GM18909 (cell line): Measurements from ENCODE around the gene HAUS6.
A peak's percentile ranks its signal among the peaks of the same experiment; 100 is the strongest.
"Not testable (repeated sequence)": the region's sequence is repeated elsewhere in the genome, so short reads cannot be mapped to it uniquely, and the experiment has no call there.

Experiments used
- ATAC-seq: cut with Tn5 transposase; IDR thresholded peaks from one replicate; pipeline ENCODE4 v1.9.1; 2021; ENCODE audit warnings: mild to moderate bottlenecking; ENCODE audit not compliant: unreplicated experiment, poor library complexity

The HAUS6 gene

GRCh38 chr9:19117039-19117716 is 14.5 kb upstream of the HAUS6 start:
- ATAC-seq, result no peak

DNA sequence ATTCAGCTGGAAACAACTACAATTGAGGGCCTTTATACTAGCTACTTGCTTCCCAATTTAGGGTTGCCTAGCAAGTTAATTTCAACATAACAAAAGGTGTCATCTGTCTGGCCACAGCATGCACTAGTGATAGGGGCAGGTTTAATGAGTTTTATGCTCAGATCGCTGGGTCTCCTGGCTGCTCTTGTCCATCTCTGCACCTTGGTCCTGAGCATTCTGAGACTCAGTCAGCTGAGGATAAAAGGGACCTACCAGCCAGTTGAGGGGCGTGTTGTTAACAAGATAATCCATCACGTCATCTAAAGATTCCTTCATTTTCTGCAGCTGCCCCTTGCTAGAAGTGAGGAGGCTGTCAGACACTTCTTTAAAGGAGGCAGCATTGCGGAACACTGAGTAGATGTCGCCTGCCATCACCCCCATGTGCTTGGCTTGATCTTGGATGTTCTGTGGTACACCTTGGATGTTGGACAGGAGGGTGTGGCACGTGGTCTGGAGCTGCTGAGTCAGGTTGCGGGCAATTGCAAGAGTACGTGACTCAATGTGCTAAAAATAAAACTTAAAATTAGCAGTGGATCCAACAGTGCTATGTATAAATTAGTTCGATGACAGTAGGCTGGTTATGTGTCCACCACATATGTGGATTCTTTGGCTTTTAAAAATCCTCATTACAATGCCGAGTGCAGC is 13.5 kb upstream of the HAUS6 start:
- no peak for ATAC-seq

DNA sequence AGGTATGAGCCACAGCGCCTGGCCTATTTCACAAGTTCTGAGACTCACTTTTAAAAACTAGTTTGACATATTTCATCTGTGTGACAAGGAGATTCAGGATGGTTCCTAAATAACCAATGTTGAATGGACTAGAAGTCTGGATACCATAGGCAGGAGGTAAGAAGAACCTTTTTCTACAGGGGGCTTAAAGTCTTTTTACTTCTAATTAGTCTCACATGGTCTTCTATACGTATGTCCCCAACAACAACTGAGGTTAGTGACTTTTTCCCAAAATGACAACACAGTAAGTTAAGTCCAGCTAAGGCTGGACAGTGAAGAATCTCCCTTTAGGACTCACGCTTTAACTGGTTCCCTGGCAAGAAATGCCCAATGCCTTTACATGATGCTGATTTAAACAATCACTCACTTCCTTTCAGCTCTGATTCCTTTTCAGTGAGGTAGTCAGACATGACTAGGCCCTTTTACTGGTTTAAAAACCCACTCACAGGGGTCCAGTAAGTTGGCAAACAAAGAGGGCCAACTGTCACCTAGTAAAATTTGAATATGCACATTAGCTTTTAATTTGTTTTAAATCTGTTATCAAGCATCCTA is 12.1 kb upstream of the HAUS6 start:
- ATAC-seq, result no peak

DNA sequence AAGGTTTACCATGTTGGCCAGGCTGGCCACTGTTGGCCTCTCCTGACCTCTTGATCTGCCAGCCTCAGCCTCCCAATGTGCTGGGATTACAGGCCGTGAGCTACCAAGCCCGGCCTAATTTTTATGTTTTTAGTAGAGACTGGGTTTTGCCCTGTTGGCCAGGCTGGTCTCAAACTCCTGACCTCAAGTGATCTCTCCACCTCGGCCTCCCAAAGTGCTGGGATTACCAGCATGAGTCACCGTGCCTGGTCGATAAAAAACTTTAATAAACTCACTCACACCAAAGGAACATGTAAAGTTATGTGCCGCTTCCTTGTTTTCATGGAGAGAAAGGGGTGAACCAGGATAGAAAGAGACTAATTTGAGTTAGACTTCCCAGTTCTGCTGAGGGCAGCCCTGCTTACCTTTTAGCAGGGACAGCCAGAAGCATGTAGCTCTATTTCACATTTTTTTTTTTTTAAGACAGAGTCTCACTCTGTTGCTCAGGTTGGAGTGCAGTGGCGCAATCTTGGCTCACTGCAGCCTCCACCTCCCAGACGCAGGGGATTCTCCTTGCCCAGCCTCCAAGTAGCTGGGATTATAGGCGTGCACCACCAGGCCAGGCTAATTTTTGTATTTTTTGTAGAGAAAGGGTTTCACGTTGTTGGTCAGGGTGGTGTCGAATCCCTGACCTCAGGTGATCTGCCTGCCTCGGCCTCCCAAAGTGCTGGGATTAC is 11.4 kb upstream of the HAUS6 start:
- no peak for ATAC-seq

GRCh38 chr9:19113064-19113611 is 10.4 kb upstream of the HAUS6 start:
- ATAC-seq, result not testable (repeated sequence)

DNA sequence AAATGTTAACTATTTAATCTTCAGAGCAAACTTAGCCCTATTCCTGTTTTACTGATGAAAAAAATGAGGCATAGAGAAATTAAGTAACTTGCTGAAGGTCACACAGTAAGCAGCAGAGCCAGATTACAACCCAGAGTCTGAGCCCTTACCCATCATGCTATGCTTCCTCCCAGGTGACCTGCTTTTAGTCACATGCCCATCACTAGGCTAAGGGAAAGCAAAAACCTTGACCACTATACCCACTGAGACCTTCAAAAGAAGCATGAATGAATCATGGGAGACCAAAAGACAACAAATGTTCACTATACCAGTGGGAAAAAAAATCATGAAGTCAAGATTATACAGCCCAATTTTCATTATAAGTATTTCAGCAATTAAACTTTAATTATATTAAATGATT is 5.3 kb upstream of the HAUS6 start:
- no peak for ATAC-seq

GRCh38 chr9:19104515-19105282 is 2.0 kb upstream of the HAUS6 start:
- no peak for ATAC-seq

DNA sequence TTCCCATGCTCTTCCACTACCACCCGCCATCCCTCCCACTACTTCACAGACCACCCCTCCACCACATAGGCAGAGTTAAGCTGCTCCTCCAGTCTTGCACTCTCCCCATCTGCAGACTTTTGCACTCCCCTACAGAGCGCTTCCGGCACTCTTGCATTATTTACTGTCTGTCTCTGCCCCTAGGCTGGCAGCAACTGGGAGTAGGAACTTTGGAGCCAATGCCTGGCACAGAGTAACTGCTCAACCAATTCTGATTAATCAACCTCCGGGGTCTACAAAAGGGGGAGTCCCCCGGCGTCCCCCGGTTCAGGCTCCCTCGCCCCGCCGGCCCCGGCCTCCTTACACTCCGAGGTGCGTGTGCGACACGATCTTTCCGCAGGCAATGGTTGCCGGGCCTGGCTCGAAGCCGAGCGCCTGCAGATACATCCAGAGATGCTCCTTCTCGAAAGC is 498 bp downstream of the HAUS6 start:
- peak; percentile 34 for ATAC-seq

- no peak for ATAC-seq
Observed at GRCh38 chr9:19101203-19101602, 1.5 kb downstream of the HAUS6 start.

DNA sequence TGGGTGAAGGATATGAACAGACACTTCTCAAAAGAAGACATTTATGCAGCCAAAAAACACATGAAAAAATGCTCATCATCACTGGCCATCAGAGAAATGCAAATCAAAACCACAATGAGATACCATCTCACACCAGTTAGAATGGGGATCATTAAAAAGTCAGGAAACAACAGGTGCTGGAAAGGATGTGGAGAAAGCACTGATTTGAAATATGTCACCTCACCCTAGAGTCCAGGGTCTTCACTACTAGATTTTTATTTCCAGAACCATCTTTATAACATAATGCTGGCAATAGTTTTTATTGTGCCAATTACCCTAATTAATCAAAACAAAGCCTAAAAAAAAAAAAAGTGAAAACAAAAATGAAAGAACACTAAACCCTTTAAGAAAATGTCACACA is 5.3 kb downstream of the HAUS6 start:
- ATAC-seq, result not testable (repeated sequence)

- no peak for ATAC-seq
Observed at GRCh38 chr9:19087106-19088000, 15.4 kb downstream of the HAUS6 start.

DNA sequence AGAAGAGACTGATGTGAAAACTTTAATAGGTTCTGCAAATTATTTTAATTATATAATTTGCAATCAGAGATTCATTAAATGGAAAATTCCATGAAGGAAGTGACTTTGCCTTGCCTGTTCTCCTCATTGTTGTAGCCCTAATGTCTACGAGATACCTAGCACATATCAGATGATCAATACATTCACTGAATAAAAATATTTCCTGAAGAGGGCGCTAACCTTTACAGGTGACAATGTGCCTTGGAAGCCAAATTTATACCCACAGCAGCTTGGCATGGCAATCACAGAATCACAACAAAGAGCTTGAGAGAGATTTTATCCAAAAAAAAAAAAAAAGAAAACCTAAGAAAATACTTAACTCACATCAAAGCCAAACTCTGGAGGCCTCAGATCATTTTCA is 17.4 kb downstream of the HAUS6 start:
- ATAC-seq, result no peak

DNA sequence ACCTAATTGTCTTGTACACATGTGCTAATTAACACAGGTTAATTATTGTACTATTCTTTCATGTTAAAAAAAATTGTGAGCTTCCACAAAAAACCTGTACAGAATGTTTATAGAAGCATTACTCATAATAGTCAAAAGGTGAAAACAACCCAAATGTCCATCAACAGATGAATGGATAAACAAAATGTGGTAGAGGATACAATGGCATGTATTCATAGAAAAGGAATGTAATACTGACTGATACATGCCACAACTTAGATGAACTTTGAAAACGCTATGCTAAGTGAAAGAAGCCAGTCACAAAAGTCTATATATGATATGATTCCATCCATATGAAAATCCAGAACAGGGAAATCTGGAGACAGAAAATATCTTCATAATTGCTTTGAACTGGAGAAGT is 27.9 kb downstream of the HAUS6 start:
- no peak for ATAC-seq

DNA sequence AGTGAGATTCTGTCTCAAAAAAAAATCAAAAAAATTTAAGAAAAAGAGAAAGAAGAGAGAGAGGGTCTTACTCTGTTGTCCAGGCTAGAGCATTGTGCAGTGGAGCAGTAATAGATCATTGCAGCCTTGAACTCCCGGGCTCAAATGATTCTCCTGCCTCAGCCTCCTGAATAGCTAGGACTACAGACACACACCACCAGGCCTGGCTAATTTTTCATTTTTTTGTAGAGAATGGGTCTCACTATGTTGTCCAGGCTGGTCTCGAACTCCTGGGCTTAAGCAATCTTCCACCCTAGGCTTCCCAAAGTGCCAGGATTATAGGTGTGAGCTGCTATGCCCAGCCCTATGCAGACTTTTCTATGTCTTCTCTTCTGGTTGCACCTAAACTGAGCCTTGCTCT is 28.5 kb downstream of the HAUS6 start:
- ATAC-seq, result no peak

DNA sequence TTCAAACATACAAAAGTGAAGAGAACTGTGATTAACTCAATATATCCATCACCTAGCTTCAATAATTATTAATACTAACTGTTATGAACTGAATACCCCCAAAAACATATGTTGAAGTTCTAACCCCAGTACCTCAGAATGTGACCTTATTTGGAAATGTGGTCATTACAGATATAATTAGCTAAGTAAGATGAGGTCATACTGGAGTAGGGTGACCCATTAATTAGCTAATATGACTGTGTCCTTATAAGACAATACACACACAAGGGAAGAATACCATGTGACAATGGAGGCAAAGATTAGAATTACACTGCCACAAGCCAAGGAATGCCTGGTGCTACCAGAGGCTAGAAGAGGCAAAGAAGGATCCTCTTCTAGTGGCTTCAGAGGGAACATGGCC is 45.7 kb downstream of the HAUS6 start:
- ATAC-seq, result no peak

GRCh38 chr9:19050637-19051591 is 51.8 kb downstream of the HAUS6 start:
- ATAC-seq, result no peak

DNA sequence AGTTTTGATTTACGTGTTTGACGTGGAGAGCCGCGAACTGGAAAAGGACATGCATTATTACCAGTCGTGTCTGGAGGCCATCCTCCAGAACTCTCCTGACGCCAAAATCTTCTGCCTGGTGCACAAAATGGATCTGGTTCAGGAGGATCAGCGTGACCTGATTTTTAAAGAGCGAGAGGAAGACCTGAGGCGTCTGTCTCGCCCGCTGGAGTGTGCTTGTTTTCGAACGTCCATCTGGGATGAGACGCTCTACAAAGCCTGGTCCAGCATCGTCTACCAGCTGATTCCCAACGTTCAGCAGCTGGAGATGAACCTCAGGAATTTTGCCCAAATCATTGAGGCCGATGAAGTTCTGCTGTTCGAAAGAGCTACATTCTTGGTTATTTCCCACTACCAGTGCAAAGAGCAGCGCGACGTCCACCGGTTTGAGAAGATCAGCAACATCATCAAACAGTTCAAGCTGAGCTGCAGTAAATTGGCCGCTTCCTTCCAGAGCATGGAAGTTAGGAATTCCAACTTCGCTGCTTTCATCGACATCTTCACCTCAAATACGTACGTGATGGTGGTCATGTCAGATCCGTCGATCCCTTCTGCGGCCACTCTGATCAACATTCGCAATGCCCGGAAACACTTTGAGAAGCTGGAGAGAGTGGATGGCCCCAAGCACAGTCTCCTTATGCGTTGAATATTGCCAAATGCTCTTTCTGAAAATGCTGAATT is 52.6 kb downstream of the HAUS6 start:
- no peak for ATAC-seq
